Left cardiac atrium (tissue), 4 donors: Measurements from ENCODE around the gene ZSWIM1. TPM values are rescaled to one million over a fixed set of nuclear protein-coding genes. Genes with fewer than 3 reads are reported as not detected.
"Not testable (repeated sequence)": the region's sequence is repeated elsewhere in the genome, so short reads cannot be mapped to it uniquely, and the experiment has no call there.

Experiments
- ATAC-seq, 2 donors: fragments of 200-7000 bp; cut with Tn5 transposase; one replicate each; pipeline ENCODE4 v1.9.1; 2020; ENCODE audit warnings: mild to moderate bottlenecking in 2 of 2, moderate library complexity in 2 of 2
- DNase-seq: peaks from one replicate; pipeline ENCODE4 v3.0.0-alpha.2; 2020
- intact Hi-C, 2 donors: fragments of 100-400 bp; cut with DNase I; formaldehyde crosslinking; loops; one replicate each; pipeline versions ENCODE4 v1.14.1 to v1.15.1; 2022 to 2023
- total RNA-seq, 2 donors: library from RNA; stranded (reverse); fragmentation: NEBNext Ultra II Directional; extraction: Animal tissue kit (Norgen Biotek cat#: 25700); gene quantifications; one replicate each; pipeline ENCODE4 v1.2.1, GENCODE V29; 2021
- donor health status: DM: no; HTN: yes; CAD: no.
- donor health status: DM: no; HTN: yes; CAD: no; lungs with severe emphysema.
- donor health status: DM: yes; HTN: yes; CAD: no.
- donor health status: Dilated cardiomyopathy.

The ZSWIM1 gene
- total RNA-seq, 2 donors from 2014 or later: 10.7 to 11.5 TPM

DNA sequence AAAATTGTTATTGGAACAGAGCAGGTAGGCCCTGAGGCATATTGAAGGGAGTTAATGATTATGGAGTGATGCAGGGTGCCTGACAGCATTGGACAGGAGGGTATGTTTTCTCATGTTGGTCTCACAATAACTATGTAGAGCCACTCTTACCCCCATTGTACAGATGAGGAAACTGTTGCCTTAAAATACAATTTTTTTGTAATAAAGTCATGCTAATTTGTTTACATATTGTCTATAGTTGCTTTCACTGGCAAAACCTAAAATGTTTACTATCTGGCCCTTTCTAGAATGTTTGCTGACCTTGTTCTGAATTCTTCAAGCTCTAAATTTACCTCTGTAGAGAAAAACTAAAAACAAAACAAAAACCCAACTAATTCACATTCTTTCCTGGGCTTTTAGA, 29.5 kb upstream of the ZSWIM1 start:
- ATAC-seq (no peak), DNase-seq (no peak)
- intact Hi-C loops: no loop called here

DNA sequence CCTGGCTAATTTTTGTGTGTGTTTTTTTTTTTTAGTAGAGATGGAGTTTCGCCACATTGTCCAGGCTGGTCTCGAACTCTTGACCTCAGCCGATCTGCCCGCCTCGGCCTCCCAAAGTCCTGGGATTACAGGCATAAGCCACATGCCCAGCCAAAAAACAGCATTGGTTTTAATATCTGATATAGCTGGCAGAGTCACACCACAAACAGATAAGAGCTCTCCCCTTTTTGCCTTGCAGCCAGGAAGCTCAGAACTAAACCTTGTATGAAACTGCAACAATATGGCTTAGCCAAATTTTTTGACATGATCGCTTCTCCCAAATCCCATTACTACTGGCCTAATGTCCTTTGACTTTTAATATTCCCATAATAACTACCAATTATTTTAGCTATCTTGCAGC, 28.7 kb upstream of the ZSWIM1 start:
- ATAC-seq (no peak), DNase-seq (no peak)
- intact Hi-C loops: no loop called here

DNA sequence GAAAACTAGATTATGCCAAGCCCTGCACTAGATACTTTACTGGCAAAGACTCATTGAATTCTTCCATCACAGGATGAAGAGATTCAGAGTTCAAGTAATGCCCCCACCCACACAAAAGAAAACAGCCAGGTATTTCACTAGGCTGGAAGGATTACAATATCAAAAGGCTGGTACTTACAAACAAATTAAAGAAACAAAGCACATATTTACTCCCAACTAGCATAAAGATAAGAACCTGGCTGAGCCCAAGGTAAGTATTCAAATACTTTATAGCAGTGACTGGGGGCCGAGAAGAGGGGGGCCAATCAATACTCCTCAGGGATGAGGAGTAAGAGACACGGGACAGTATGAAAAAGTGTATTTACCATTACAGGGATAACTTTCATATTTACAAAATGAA, 27.5 kb upstream of the ZSWIM1 start:
- intact Hi-C loops: no loop called here
- ATAC-seq: no peak
- no peak for DNase-seq

DNA sequence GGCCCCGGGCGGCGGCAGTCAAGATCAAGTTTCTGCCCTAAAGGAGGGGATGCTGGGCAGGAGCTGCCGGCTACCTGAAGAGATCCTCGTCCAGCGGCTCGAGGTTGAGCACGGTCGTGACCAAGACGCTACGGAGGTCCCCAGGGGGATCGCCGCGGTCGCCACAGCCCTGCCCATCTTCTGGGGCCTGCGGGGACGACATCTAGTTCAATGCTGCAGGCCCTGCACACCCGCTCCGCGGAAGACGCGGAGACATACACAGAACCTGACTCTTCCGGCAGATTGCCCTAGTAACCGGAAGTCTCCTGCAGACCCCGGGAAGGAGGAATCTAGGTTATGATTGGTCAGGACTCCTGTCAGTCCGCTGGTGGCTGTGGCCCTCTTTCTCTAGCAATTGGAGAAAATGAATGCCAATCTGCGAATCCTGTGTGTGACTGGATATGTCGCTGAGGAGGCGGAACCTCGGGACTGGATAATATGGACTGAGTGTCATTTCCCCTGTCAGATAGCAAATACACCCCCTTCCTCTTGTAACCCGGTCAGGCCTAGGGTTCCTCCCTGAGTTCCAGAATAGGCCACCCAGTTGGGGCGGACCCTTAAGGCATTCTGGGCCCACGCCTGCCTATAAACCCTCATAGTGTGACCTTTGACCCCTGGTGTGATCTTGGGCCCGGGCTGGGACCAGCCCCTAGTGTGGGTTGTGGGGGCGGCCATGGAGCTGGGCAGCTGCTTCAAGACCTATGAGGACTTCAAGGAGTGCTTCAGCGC, 23.7 kb upstream of the ZSWIM1 start, which contains the start of the genes ACOT8 and ZSWIM3:
Gene ACOT8 (minus strand): TSS at position 279 of the 768 bp plus-strand sequence. CDS start 77 bp downstream, at position 202.
Gene ZSWIM3 (plus strand): TSS at position 501 of the 768 bp plus-strand sequence. CDS start 212 bp downstream, at position 713.
- DNase-seq (peak; percentile 95), ATAC-seq (peak; percentile 99)
- intact Hi-C loops: no loop called here

DNA sequence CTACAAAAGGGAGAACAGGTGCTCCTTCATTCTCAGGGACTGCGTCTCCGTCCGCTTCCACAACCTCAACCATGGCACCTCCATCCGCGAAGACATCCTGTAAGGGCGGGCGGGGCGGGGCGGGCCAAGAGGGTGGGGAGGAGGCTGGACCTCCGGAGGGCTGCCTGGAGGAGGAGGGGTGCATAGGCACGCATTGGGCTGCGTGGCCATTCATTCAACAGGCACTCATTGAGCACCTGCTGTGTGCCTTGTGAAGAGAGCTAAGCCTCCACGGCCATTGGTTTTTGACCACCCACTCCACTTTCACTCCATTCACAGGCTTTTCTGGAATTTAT, 23.2 kb upstream of the ZSWIM1 start:
- DNase-seq (no peak), ATAC-seq (peak; percentile 10 to 23)
- intact Hi-C loops: no loop called here

DNA sequence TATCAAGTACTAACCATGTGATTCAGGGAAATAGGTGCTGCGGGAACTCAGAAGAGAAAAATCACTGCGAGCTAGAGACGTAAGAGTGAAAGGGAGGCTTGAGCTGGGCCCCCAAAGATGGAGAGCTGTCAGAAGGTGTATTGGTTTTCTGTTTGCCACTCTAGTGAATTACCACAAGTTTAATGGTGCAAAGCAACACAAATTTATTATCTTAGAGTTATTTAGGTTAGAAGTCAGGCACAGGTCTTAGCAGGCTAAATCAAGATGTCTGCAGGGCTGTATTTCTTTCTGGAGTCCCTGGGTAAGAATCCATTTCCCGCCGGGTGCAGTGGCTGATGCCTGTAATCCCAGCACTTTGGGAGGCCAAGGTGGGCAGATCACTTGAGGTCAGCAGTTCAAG, 21.1 kb upstream of the ZSWIM1 start:
- intact Hi-C loops: no loop called here
- DNase-seq (no peak), ATAC-seq (no peak)

DNA sequence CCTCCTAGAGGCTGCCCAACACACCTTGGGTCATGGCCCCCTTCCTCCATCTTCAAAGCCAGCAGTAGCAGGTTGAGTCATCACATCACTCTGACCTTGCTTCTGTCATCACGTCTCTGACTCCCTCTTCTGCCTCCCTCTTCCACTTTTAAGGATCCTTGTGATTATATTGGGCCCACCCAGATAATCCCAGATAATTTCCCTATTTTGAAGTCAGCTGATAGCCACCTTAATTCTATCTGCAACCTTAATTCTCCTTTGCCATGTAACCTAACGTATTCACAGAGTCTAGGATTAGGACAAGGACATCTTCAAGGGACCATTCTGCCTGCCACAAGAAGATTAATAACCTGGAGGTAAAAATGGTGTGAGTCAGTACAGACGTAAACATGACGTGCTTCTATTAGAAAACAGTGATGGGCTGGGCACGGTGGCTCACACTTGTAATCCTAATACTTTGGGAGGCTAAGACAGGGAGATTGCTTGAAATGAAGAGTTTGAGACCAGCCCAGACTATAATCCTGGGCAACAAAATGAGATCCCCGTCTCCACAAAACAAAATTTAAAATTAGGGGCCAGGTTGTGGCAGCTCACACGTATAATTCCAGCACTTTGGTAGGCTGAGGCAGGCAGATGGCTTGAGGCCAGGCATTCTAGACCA, 20.3 kb upstream of the ZSWIM1 start:
- DNase-seq: no peak
- ATAC-seq: no peak
- intact Hi-C loops: no loop called here

DNA sequence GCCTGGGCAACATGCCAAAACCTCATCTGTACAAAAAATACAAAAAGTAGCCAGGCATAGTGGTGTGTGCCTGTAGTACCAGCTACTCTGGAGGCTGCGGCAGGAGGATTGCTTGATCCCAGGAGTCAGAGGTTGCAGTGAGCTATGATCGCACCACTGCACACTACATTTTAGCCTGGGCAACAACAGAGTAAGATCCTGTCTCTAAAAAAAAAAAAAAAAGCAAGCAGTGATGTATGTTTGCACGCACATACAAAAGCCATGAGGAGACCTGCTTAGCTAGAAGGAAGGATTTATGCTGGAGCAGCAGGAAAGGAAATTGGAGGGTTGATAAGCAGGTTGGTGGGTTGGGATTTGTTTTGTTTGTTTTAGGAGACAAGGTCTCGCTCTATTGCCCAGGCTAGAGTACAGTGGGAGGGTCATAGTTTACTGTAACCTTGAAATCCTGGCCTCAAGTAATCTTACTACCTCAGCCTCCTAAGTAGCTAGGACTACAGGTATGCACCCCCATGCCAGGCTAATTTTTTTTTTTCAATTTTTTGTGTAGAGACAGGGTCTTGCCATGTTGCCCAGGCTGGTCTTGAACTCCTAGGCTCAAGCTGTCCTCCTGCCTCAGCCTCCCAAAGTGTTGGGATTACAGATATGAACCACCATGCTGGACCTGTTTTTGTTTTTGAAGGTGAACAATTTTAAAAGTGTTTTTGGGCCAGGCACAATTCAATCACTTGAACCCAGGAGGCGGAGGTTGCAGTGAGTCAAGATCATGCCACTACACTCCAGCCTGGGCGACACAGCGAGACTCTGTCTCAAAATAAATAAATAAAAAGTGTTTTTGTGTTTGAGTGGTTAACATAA, 19.6 kb upstream of the ZSWIM1 start:
- no peak for DNase-seq
- no peak for ATAC-seq
- intact Hi-C loops: no loop called here

DNA sequence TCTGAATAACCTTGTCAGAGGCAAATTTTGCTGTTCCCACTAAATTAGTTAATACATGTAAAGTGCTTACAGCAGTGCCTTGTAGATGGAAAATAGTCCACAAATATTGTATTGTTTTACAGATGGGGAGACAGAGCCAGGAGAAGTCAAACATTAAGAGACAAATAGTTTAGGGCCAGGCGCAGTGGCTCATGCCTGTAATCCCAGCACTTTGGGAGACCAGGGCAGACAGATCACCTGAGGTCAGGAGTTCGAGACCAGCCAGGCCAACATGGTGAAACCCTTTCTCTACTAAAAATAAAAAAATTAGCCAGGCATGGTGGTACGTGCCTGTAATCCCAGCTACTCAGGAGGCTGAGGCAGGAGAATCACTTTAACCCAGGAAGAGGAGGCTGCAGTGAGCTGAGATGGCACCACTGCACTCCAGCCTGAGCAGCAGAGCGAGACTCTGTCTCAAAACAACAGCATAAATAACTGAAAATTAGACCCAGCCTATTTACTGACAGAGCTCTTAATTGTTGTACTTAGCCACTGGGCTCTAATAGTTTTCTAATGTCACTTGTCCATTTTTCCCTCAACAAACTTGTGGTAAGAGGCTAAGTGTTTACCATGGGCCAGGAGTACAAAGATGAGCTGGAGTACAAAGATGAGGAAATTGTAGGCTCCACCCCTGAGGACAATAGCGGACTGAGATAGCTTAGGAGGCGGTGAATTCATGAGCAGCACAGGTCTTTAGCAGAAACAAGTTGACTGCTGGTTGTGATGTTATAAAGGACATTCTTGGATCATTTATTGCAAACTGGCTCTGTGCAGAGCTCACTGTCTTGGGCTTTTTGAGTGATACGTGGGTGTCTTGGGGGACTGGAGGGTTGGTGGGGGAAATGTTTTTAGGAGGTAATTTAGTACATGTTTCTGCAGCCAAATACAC, 17.2 kb upstream of the ZSWIM1 start:
- intact Hi-C loops: no loop called here
- no peak for DNase-seq
- no peak for ATAC-seq

DNA sequence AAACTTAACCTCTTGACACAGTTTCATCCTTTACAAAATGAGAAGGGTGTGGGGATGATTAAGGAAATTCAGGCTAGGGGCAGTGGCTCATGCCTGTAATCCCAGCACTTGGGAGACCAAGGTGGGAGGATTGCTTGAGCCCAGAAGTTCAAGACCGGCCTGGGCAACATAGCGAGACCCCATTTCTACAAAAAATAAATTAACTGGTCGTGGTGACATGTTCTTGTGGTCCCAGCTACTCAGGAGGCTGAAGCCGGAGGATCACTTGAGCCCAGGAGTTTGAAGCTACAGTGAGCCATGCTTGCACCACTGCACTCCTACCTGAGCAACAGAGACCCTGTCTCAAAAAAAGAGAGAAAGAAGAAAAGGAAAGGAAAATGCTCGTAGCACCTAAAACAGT, 14.6 kb upstream of the ZSWIM1 start:
- no peak for DNase-seq
- ATAC-seq: no peak
- intact Hi-C loops: no loop called here

DNA sequence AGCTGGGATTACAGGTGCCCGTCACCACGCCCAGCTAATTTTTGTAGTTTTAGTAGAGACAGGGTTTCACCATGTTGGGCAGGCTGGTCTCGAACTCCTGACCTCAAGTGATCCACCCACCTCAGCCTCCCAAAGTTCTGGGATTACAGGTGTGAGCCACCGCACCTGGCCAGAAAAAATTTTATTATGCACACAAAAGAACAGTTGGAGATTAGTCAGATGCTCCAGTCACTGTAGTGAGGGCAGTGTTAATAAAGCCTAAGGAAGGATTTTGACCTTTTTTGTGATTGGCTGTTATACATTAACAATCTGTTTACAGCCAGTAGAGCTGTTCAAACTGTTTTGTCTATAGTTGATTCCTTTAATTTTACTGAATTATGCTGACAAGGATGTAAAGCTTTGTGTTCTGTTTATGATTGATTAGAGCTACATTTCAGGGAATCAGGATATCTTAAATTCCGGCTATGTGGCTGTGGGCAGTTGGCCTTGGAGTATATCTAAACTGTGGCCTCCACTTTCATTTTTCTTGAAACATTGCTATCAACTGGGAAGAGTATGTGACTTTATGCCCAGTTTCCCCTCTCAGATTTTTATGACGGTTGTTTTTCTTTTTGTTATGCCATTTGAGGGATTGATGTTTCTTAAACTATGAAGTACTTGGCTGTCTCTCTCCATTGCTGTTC, 13.8 kb upstream of the ZSWIM1 start:
- ATAC-seq (no peak), DNase-seq (no peak)
- intact Hi-C loops: no loop called here

DNA sequence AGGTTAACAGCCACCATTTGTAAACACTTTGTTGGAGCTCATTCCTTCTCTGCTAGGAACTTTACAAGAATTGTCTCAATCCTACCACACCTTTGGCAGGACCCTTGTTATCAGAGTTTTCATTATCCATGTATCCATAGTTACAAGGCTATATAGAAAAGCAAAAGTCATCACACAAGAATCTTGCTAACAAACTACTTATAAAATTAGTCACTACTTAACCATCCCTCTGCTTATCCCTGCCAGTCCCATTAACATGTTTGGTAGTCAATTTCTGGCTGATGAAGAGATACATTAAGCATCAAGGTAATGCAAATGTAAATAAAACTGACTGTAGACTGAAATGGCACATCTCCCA, 13.2 kb upstream of the ZSWIM1 start:
- ATAC-seq: peak in 1 of 2 donors; percentile 73
- intact Hi-C loops: no loop called here
- no peak for DNase-seq

DNA sequence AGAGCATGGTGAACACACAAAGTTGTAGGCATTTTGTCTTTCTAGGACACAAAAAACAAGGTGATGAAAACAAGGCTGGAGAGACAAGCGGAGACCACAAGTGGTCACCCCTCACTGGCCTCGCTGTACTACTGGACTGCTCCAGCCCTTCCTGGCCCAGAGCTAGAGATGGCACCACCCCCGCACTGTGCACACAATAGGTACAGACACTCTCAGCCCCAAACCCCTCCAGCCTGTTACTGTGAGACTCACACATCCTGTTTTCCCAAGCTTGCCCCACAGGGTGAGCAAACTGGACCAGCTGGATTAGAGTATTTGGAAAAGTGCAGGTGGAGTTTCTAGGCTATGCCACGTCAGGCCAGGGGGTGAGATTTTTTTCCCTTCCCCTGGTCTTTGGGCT, 8.4 kb upstream of the ZSWIM1 start:
- intact Hi-C loops: no loop called here
- DNase-seq (no peak), ATAC-seq (no peak)

DNA sequence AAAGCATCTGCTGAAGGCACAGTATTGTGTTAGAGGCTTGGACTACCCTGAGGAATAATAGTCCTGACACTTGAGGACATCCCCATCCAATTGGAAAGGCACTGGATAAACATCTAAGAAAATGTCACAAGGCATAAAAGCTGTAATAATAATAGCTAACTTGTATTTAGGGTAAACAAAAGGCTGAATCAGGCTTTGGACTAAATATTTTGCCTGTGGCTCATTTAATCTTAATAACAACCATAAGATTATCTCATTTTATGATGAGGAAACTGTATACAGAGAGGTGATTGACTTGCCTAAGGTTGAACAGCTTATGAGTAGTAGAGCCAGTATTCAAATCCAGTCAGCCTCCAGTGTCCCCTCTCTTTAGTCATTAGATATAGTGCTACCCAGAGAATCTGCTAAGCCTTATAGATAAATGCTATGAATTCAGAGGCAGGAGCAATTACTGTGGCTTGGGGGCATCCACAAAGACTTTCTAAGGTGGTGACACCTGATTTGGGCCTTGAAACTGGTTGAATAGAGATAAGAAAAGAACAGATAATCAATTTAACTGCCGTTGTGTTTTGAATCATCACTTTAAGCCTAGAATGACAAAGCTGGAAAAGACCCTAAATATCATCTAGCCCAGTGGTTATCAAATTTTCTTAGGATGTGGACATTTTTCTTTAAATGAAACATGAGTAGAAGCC, 7.5 kb upstream of the ZSWIM1 start:
- DNase-seq (no peak), ATAC-seq (no peak)
- intact Hi-C loops: no loop called here

DNA sequence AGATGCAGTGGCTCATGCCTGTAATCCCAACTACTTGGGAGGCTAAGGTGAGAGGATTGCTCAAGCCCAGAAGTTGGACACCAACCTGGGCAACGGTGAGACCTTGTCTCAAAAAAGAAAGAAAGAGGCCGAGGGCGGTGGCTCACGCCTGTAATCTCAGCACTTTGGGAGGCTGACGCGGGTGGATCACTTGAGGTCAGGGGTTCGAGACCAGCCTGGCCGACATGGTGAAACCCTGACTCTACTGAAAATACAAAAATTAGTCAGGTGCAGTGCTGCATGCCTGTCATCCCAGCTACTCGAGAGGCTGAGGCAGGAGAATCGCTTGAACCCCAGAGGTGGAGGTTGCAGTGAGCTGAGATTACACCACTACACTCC, 6.9 kb upstream of the ZSWIM1 start:
- intact Hi-C loops, ATAC-seq, DNase-seq: not testable (repeated sequence)

DNA sequence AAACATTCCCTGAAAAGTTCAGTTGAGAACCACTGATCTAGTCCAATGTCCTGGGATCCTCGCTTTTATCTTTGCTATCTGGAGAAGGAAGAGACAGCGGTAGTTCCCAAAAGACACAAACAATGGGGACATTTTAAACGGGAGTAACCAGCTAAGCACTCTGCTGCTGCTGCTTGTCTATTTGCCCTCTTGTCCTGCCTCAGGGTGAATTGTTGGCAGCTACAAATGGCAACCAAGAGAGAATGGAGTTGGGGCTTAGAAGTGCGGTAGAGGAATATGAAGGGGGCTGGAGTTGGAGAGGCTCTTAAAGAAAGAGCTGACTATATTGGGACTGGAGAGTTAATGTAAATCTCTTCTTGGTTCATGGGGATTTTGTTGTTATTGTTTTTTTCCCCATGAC, 6.5 kb upstream of the ZSWIM1 start:
- DNase-seq: no peak
- intact Hi-C loops: no loop called here

DNA sequence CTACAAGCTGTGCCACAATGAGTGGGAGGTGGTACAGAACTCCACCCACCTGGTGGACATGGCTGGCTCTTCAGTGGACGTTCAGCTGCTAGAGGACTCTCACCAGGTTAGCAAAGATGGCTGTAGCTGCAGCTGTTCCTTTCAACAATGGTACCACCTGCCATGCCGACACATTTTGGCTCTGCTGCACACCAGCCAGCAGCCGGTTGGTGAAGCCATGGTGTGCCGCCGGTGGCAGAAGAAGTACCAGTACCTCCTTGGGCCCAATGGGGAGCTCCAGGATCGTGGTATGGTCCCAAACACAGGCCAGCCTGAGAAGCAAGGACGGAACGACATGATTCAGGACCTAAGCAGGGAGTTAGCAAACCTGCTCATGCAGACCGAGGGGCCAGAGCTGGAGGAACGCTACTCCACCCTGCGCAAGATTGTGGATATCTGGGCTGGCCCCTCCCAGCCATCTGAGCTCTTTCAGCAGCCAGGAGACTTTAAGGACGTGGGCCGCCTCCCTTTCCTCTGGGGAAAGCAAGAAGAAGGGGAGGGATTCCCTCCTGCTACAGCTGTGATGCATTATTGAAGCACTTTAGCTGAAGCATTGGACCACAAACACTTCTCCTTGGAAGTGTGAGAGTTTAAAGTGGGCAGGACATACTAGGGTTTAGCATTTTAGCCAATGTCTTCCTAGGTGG, 2.8 kb upstream of the ZSWIM1 start:
- no peak for DNase-seq
- intact Hi-C loops: no loop called here
- peak in 1 of 2 donors; percentile 9 for ATAC-seq

More for the DNA sequence above, 6.5 kb upstream of the ZSWIM1 start:
- ATAC-seq: no peak
